NCI-H2196 (cell line): ENCODE measurements around the gene XG.
"Not testable (repeated sequence)": the region's sequence is repeated elsewhere in the genome, so short reads cannot be mapped to it uniquely, and the experiment has no call there.

Source experiments
- DNase-seq: peaks from one replicate; lab custom pipeline; 2025; ENCODE audit not compliant: unreplicated experiment; lab: John Stamatoyannopoulos, UW

Gene XG

GRCh38 chrX:2780472-2781225, 28.8 kb downstream of the XG start:
- DNase-seq: not testable (repeated sequence)

GRCh38 chrX:2781226-2781571, 29.4 kb downstream of the XG start:
- DNase-seq: no peak

- DNase-seq: no peak
Measured at GRCh38 chrX:2781698-2782097, 29.9 kb downstream of the XG start.

GRCh38 chrX:2782171-2782570, 30.3 kb downstream of the XG start:
- DNase-seq: no peak

- DNase-seq: no peak
Measured at GRCh38 chrX:2782778-2783177, 30.9 kb downstream of the XG start.

- DNase-seq: no peak
Measured at GRCh38 chrX:2784026-2784425, 32.2 kb downstream of the XG start.

- DNase-seq: no peak
Measured at GRCh38 chrX:2785538-2785937, 33.7 kb downstream of the XG start.

- DNase-seq: no peak
Measured at GRCh38 chrX:2788980-2789379, 37.1 kb downstream of the XG start.

- no peak for DNase-seq
Measured at GRCh38 chrX:2789569-2789968, 37.7 kb downstream of the XG start.

- no peak for DNase-seq
Measured at GRCh38 chrX:2793752-2794151, 41.9 kb downstream of the XG start.

GRCh38 chrX:2794336-2794735, 42.5 kb downstream of the XG start:
- no peak for DNase-seq

GRCh38 chrX:2796808-2797207, 45.0 kb downstream of the XG start:
- not testable (repeated sequence) for DNase-seq

- no peak for DNase-seq
Measured at GRCh38 chrX:2799369-2799768, 47.5 kb downstream of the XG start.

- not testable (repeated sequence) for DNase-seq
Measured at GRCh38 chrX:2799980-2800379, 48.1 kb downstream of the XG start.

GRCh38 chrX:2801223-2801622, 49.4 kb downstream of the XG start:
- no peak for DNase-seq

GRCh38 chrX:2802376-2803090, 50.7 kb downstream of the XG start:
- DNase-seq: not testable (repeated sequence)

- not testable (repeated sequence) for DNase-seq
Measured at GRCh38 chrX:2803486-2803885, 51.6 kb downstream of the XG start.

GRCh38 chrX:2804106-2804843, 52.4 kb downstream of the XG start:
- not testable (repeated sequence) for DNase-seq

- DNase-seq: not testable (repeated sequence)
Measured at GRCh38 chrX:2804858-2805257, 53.0 kb downstream of the XG start.

- no peak for DNase-seq
Measured at GRCh38 chrX:2811271-2811670, 59.4 kb downstream of the XG start.

- DNase-seq: peak; percentile 8
Measured at GRCh38 chrX:2812161-2812907, 60.5 kb downstream of the XG start.
